B cell (primary cell): ENCODE results near the gene ETFA. TPM values are rescaled to one million over a fixed set of nuclear protein-coding genes. Genes with fewer than 3 reads are reported as not detected.
"Not testable (repeated sequence)": the region's sequence is repeated elsewhere in the genome, so short reads cannot be mapped to it uniquely, and the experiment has no call there.

Experiments
- ATAC-seq: fragments of 200-7000 bp; cut with Tn5 transposase; one replicate; pipeline ENCODE4 v1.10.0; 2021; ENCODE audit warnings: low read depth, mild to moderate bottlenecking, moderate number of reproducible peaks, moderate library complexity
- CTCF ChIA-PET: fragments of 350-600 bp; sonication (Branson Sonifier 250); formaldehyde crosslinking; loops from one replicate; lab custom pipeline; 2021; ENCODE audit warnings: antibody characterized with exemption, inconsistent platforms; lab: Charles Lee
- POLR2A ChIA-PET: fragments of 350-600 bp; sonication (Branson Sonifier 250); formaldehyde crosslinking; loops from one replicate; lab custom pipeline; 2021; ENCODE audit warnings: antibody characterized with exemption; lab: Charles Lee
- DNase-seq: peaks from one replicate; pipeline ENCODE4 v3.0.0; 2013
- H2AFZ ChIP-seq: 2 replicates; pipeline ENCODE4 v1.6.1; 2012; ENCODE audit warnings: mild to moderate bottlenecking, low read depth, low read length; ENCODE audit not compliant: insufficient read depth, poor library complexity, severe bottlenecking
- H3K27ac ChIP-seq, 2 donors: 1 replicate in 1 of 2; 2 replicates in 1 of 2; pipeline ENCODE4 v1.5.1; 2012 to 2013; ENCODE audit warnings: low read length in 2 of 2, mild to moderate bottlenecking in 2 of 2, moderate library complexity in 1 of 2
- H3K27me3 ChIP-seq, 4 experiments: fragments of 200-600 bp in 1 of 4; sonication (generic) in 1 of 4; replicated peaks in 1 of 4; 1 replicate in 2 of 4; 2 replicates in 2 of 4; pipeline versions ENCODE4 v1.6.1 to v1.7.0; 2013 to 2016; ENCODE audit warnings: low read length in 3 of 4, mild to moderate bottlenecking in 2 of 4, mixed read lengths in 1 of 4, moderate library complexity in 1 of 4; ENCODE audit not compliant: insufficient read depth in 4 of 4, control insufficient read depth in 3 of 4; ENCODE audit errors: control extremely low read depth in 1 of 4
- H3K36me3 ChIP-seq, 2 experiments: replicated peaks in 1 of 2; 1 replicate in 1 of 2; 2 replicates in 1 of 2; pipeline versions ENCODE4 v1.6.1 to v1.7.1; 2013; ENCODE audit warnings: low read length in 1 of 2; ENCODE audit not compliant: insufficient read depth in 2 of 2, control insufficient read depth in 1 of 2; ENCODE audit errors: control extremely low read depth in 1 of 2, extremely low read depth in 1 of 2
- H3K4me1 ChIP-seq, 2 donors: fragments of 200-600 bp in 1 of 2; sonication (generic) in 1 of 2; 1 replicate in 1 of 2; 2 replicates in 1 of 2; pipeline versions ENCODE4 v1.5.1 to v1.6.1; 2013 to 2017; ENCODE audit warnings: low read length in 2 of 2; ENCODE audit not compliant: control insufficient read depth in 2 of 2, insufficient read depth in 2 of 2
- H3K4me2 ChIP-seq: replicated peaks from 2 replicates; pipeline ENCODE3; 2012; ENCODE audit warnings: mild to moderate bottlenecking, low read depth, low read length; ENCODE audit not compliant: poor library complexity, severe bottlenecking
- H3K4me3 ChIP-seq, 5 experiments: fragments of 200-600 bp in 1 of 5; sonication (generic) in 1 of 5; 1 replicate in 3 of 5; 2 replicates in 2 of 5; pipeline versions ENCODE4 v1.5.1 to v1.7.0; 2011 to 2016; ENCODE audit warnings: low read length in 4 of 5, mild to moderate bottlenecking in 4 of 5, low read depth in 2 of 5, control low read depth in 1 of 5, moderate library complexity in 1 of 5; ENCODE audit not compliant: insufficient read depth in 1 of 5; ENCODE audit errors: control extremely low read depth in 1 of 5, extremely low read depth in 1 of 5
- H3K79me2 ChIP-seq: fragments of 200-600 bp; sonication (generic); one replicate; pipeline ENCODE4 v1.6.0; 2016; ENCODE audit warnings: low read length; ENCODE audit not compliant: control insufficient read depth, insufficient read depth
- H3K9ac ChIP-seq: fragments of 200-600 bp; sonication (generic); 2 replicates; pipeline ENCODE4 v1.6.1; 2017; ENCODE audit warnings: mild to moderate bottlenecking, low read length, moderate library complexity
- H3K9me3 ChIP-seq, 3 donors: one replicate each; pipeline versions ENCODE4 v1.6.1 to v1.7.1; 2013; ENCODE audit warnings: low read length in 2 of 3; ENCODE audit not compliant: control insufficient read depth in 2 of 3, insufficient read depth in 1 of 3; ENCODE audit errors: control extremely low read depth in 1 of 3
- H4K20me1 ChIP-seq: 2 replicates; pipeline ENCODE4 v1.6.0; 2012; ENCODE audit warnings: mild to moderate bottlenecking, low read length; ENCODE audit not compliant: insufficient read depth, control insufficient read depth, poor library complexity, severe bottlenecking
- H3K27ac Mint-ChIP-seq: one replicate; pipeline ENCODE4 v1.8.0; 2021; ENCODE audit warnings: mixed read lengths
- H3K27me3 Mint-ChIP-seq: one replicate; pipeline ENCODE4 v1.8.0; 2021; ENCODE audit warnings: mixed read lengths
- H3K4me1 Mint-ChIP-seq: one replicate; pipeline ENCODE4 v1.8.0; 2021; ENCODE audit warnings: mixed read lengths
- H3K4me3 Mint-ChIP-seq: one replicate; pipeline ENCODE4 v1.8.0; 2021; ENCODE audit warnings: mixed read lengths
- H3K9me3 Mint-ChIP-seq: one replicate; pipeline ENCODE4 v1.8.0; 2022; ENCODE audit warnings: mixed read lengths; ENCODE audit not compliant: insufficient read depth
- CTCF ChIP-seq: fragments of 200-600 bp; IDR thresholded peaks from one replicate; pipeline ENCODE4 v1.8.0; 2022; ENCODE audit warnings: antibody characterized with exemption, mild to moderate bottlenecking
- EZH2 ChIP-seq: IDR thresholded peaks from 2 replicates; pipeline ENCODE4 v1.6.1; 2012; ENCODE audit warnings: borderline replicate concordance, low read depth, mild to moderate bottlenecking, moderate library complexity, low read length; ENCODE audit not compliant: insufficient read depth, poor library complexity, severe bottlenecking
- WGBS: methylation state at CpG from one replicate; pipeline ENCODE4 v1.1.5; 2013; ENCODE audit warnings: missing lambda C conversion rate; ENCODE audit not compliant: insufficient coverage; 5-methylcytosine and 5-hydroxymethylcytosine counted together
- intact Hi-C: fragments of 100-400 bp; cut with micrococcal nuclease; formaldehyde crosslinking; loops from one replicate; pipeline ENCODE4 v1.10.0; 2022
- polyA plus RNA-seq: library from polyadenylated mRNA; depleted of rRNA; stranded (reverse); fragments of >200 nt; gene quantifications from 2 replicates; pipeline ENCODE4 v1.2.3, GENCODE V29; 2012
- total RNA-seq, 2 donors: library from RNA; stranded (reverse); fragments of 120-200 nt in 1 of 2; gene quantifications; 1 replicate in 1 of 2; 2 replicates in 1 of 2; pipeline versions ENCODE4 v1.2.3 to v1.2.4, GENCODE V29; 2013 to 2022

Gene ETFA
- total and polyA plus RNA-seq, 2 donors (not counting 1 experiment from before 2014, with no cell fraction given), result 34.9 to 68.8 TPM

- DNase-seq (no peak), ATAC-seq (no peak)
- Histone ChIP-seq H3K27ac (no peak overlapping the region), H3K79me2 (peaks cover 84% of the 10 kb centered on the region), H3K27me3 (no peaks in the 10 kb centered on the region), H3K4me2 (no peak overlapping the region), H3K9ac (no peak overlapping the region), H4K20me1 (peaks cover 69% of the 10 kb centered on the region), H3K36me3 (peaks cover 2% of the 10 kb centered on the region in 2 experiments), H2AFZ (no peak overlapping the region), H3K4me1 (no peaks in the 10 kb centered on the region), H3K9me3 (no peaks in the 10 kb centered on the region), H3K4me3 (no peak overlapping the region)
- Mint-ChIP-seq H3K9me3 (no peaks in the 10 kb centered on the region), H3K4me1 (peaks cover 27% of the 10 kb centered on the region), H3K4me3 (no peak overlapping the region), H3K27me3 (no peaks in the 10 kb centered on the region), H3K27ac (no peak overlapping the region)
- CTCF ChIA-PET, result no interaction called here
- 80% methylated on average over 1 of the region's 1 CpG for WGBS
- TF ChIP-seq EZH2 (no peak), CTCF (no peak)
- POLR2A ChIA-PET, result no interaction called here
- intact Hi-C loops, result no loop called here
Observed at GRCh38 chr15:76299786-76300185, 11.5 kb downstream of the ETFA start.

- Histone ChIP-seq H3K9me3 (no peaks in the 10 kb centered on the region), H3K27ac (no peak overlapping the region), H3K36me3 (peaks cover 2% of the 10 kb centered on the region in 2 experiments), H3K27me3 (no peaks in the 10 kb centered on the region), H3K4me3 (no peak overlapping the region), H3K4me2 (no peak overlapping the region), H3K9ac (no peak overlapping the region), H3K79me2 (peaks cover 80% of the 10 kb centered on the region), H3K4me1 (no peaks in the 10 kb centered on the region), H4K20me1 (peaks cover 63% of the 10 kb centered on the region), H2AFZ (no peak overlapping the region)
- no peak overlapping the region for H3K4me3 Mint-ChIP-seq
- no peaks in the 10 kb centered on the region for H3K9me3 Mint-ChIP-seq
- intact Hi-C loops, result no loop called here
- peaks cover 28% of the 10 kb centered on the region for H3K4me1 Mint-ChIP-seq
- DNase-seq, result no peak
- WGBS, result 95% methylated on average over 2 of the region's 3 CpGs
- CTCF ChIA-PET, result no interaction called here
- H3K27ac Mint-ChIP-seq, result no peak overlapping the region
- no peaks in the 10 kb centered on the region for H3K27me3 Mint-ChIP-seq
- POLR2A ChIA-PET, result no interaction called here
- TF ChIP-seq CTCF (no peak), EZH2 (no peak)
- ATAC-seq, result no peak
Observed at GRCh38 chr15:76298986-76299385, 12.3 kb downstream of the ETFA start.

GRCh38 chr15:76297951-76298350 lies 13.3 kb downstream of the ETFA start:
- H3K4me3 Mint-ChIP-seq, H3K9ac ChIP-seq, H3K4me2 ChIP-seq, H3K4me3 ChIP-seq, H3K27ac Mint-ChIP-seq, H3K4me1 ChIP-seq, H3K27me3 ChIP-seq, POLR2A ChIA-PET, DNase-seq, ATAC-seq, H2AFZ ChIP-seq, H3K9me3 Mint-ChIP-seq, H3K9me3 ChIP-seq, H3K27me3 Mint-ChIP-seq, H3K36me3 ChIP-seq, H3K27ac ChIP-seq, intact Hi-C loops: not testable (repeated sequence)
- CTCF ChIA-PET, result interaction anchor here (1.1 kb wide), 1 partner anchor 32 kb away, joined by 3 read pairs; no protein-coding TSS in a partner anchor
- WGBS, result 100% methylated on average over 2 of the region's 4 CpGs
- Histone ChIP-seq H3K79me2 (peaks cover 69% of the 10 kb centered on the region), H4K20me1 (peaks cover 59% of the 10 kb centered on the region)
- H3K4me1 Mint-ChIP-seq, result peaks cover 23% of the 10 kb centered on the region
